H9 (cell line): ENCODE data around the gene BBS2. TPM values are rescaled to one million over a fixed set of nuclear protein-coding genes. Genes with fewer than 3 reads are reported as not detected.

ENCODE experiments used
- DNase-seq: peaks from one replicate; pipeline ENCODE4 v3.0.0-alpha.2; 2017
- H2AFZ ChIP-seq: one replicate; pipeline ENCODE4 v1.6.1; 2013; ENCODE audit warnings: mild to moderate bottlenecking, low read length, control low read depth, moderate library complexity
- H2AK5ac ChIP-seq: 2 replicates; pipeline ENCODE4 v1.6.1; 2013; ENCODE audit warnings: low read length, control low read depth, mixed read lengths; ENCODE audit not compliant: insufficient read length
- H2BK120ac ChIP-seq: one replicate; pipeline ENCODE4 v1.6.1; 2013; ENCODE audit warnings: low read depth, mild to moderate bottlenecking, low read length, control low read depth, inconsistent platforms; ENCODE audit not compliant: poor library complexity, severe bottlenecking
- H2BK12ac ChIP-seq: 2 replicates; pipeline ENCODE4 v1.6.1; 2013; ENCODE audit warnings: low read length, control low read depth, mixed read lengths, low read depth; ENCODE audit not compliant: insufficient read length
- H2BK15ac ChIP-seq: 2 replicates; pipeline ENCODE4 v1.6.1; 2013; ENCODE audit warnings: low read depth, low read length, control low read depth
- H2BK20ac ChIP-seq: one replicate; pipeline ENCODE4 v1.6.1; 2013; ENCODE audit warnings: low read depth, mild to moderate bottlenecking, low read length, control low read depth, inconsistent platforms; ENCODE audit not compliant: poor library complexity, severe bottlenecking
- H2BK5ac ChIP-seq: 2 replicates; pipeline ENCODE4 v1.6.1; 2013; ENCODE audit warnings: low read length, control low read depth, mixed read lengths; ENCODE audit not compliant: insufficient read length
- H3K14ac ChIP-seq: 2 replicates; pipeline ENCODE4 v1.6.1; 2013; ENCODE audit warnings: low read length, control low read depth; ENCODE audit not compliant: insufficient read depth
- H3K18ac ChIP-seq: 2 replicates; pipeline ENCODE4 v1.6.1; 2013; ENCODE audit warnings: low read depth, mild to moderate bottlenecking, mixed read lengths, low read length, control low read depth; ENCODE audit not compliant: insufficient read length
- H3K23ac ChIP-seq: 2 replicates; pipeline ENCODE4 v1.6.1; 2013; ENCODE audit warnings: low read length, control low read depth, mixed read lengths, low read depth; ENCODE audit not compliant: insufficient read length
- H3K23me2 ChIP-seq: 2 replicates; pipeline ENCODE4 v1.6.1; 2013; ENCODE audit warnings: low read depth, mild to moderate bottlenecking, mixed read lengths, low read length, control low read depth; ENCODE audit not compliant: insufficient read length, poor library complexity, severe bottlenecking
- H3K27ac ChIP-seq: 2 replicates; pipeline ENCODE4 v1.5.1; 2013; ENCODE audit warnings: low read length, control low read depth, mixed read lengths, low read depth; ENCODE audit not compliant: insufficient read length
- H3K27me3 ChIP-seq: 2 replicates; pipeline ENCODE4 v1.6.1; 2013; ENCODE audit warnings: low read length, control low read depth, inconsistent platforms; ENCODE audit not compliant: insufficient read depth
- H3K4ac ChIP-seq: 2 replicates; pipeline ENCODE4 v1.6.1; 2013; ENCODE audit warnings: low read depth, mild to moderate bottlenecking, control low read depth, inconsistent platforms, low read length, moderate library complexity
- H3K4me1 ChIP-seq: 2 replicates; pipeline ENCODE4 v1.6.1; 2013; ENCODE audit warnings: low read length, control low read depth, inconsistent platforms; ENCODE audit not compliant: insufficient read depth
- H3K4me2 ChIP-seq: 2 replicates; pipeline ENCODE4 v1.6.1; 2013; ENCODE audit warnings: low read length, control low read depth, mixed read lengths; ENCODE audit not compliant: insufficient read length, insufficient read depth
- H3K56ac ChIP-seq: 2 replicates; pipeline ENCODE4 v1.6.1; 2013; ENCODE audit warnings: low read depth, mild to moderate bottlenecking, mixed read lengths, low read length, control low read depth; ENCODE audit not compliant: insufficient read length
- H3K79me1 ChIP-seq: 2 replicates; pipeline ENCODE4 v1.6.1; 2013; ENCODE audit warnings: low read depth, mild to moderate bottlenecking, moderate library complexity, low read length, control low read depth, inconsistent platforms; ENCODE audit not compliant: insufficient read depth, poor library complexity, severe bottlenecking
- H3K79me2 ChIP-seq: 2 replicates; pipeline ENCODE4 v1.6.1; 2013; ENCODE audit warnings: low read length, control low read depth, inconsistent platforms; ENCODE audit not compliant: insufficient read depth
- H3K9ac ChIP-seq: 2 replicates; pipeline ENCODE4 v1.6.1; 2013; ENCODE audit warnings: low read length, control low read depth, mixed read lengths; ENCODE audit not compliant: insufficient read length; ENCODE audit errors: extremely low read depth
- H3K9me3 ChIP-seq: one replicate; pipeline ENCODE4 v1.6.1; 2013; ENCODE audit warnings: low read depth, low read length, inconsistent platforms; ENCODE audit not compliant: control insufficient read depth
- H3T11ph ChIP-seq: one replicate; pipeline ENCODE4 v1.6.1; 2013; ENCODE audit warnings: mild to moderate bottlenecking, low read length, control low read depth, inconsistent platforms
- H4K20me1 ChIP-seq: one replicate; pipeline ENCODE4 v1.6.1; 2013; ENCODE audit not compliant: control insufficient read depth, insufficient read length, insufficient read depth
- H4K5ac ChIP-seq: 2 replicates; pipeline ENCODE4 v1.6.1; 2013; ENCODE audit warnings: low read depth, mild to moderate bottlenecking, mixed read lengths, low read length, control low read depth; ENCODE audit not compliant: insufficient read length
- H4K8ac ChIP-seq: replicated peaks from 2 replicates; pipeline ENCODE4 v1.6.1; 2013; ENCODE audit warnings: low read length, control low read depth, mixed read lengths, low read depth; ENCODE audit not compliant: insufficient read length
- H4K91ac ChIP-seq: 2 replicates; pipeline ENCODE4 v1.6.1; 2013; ENCODE audit warnings: low read depth, mild to moderate bottlenecking, moderate library complexity, mixed read lengths, low read length, control low read depth; ENCODE audit not compliant: insufficient read length
- H3K27ac Mint-ChIP-seq, 3 experiments: 2 replicates in 2 of 3; 3 replicates in 1 of 3; pipeline ENCODE4 v1.8.0; 2020 to 2021; ENCODE audit warnings: mixed read lengths in 3 of 3, mild to moderate bottlenecking in 1 of 3, moderate library complexity in 1 of 3
- H3K27me3 Mint-ChIP-seq: 2 replicates; pipeline ENCODE4 v1.8.0; 2021; ENCODE audit warnings: low read depth, mild to moderate bottlenecking, moderate library complexity, mixed read lengths
- H3K36me3 Mint-ChIP-seq, 3 experiments: 2 replicates in 2 of 3; 3 replicates in 1 of 3; pipeline ENCODE4 v1.8.0; 2020 to 2021; ENCODE audit warnings: low read depth in 3 of 3, mixed read lengths in 3 of 3; ENCODE audit not compliant: insufficient read depth in 1 of 3
- H3K4me1 Mint-ChIP-seq, 2 experiments: 2 replicates each; pipeline ENCODE4 v1.8.0; 2020; ENCODE audit warnings: mixed read lengths in 2 of 2
- H3K4me3 Mint-ChIP-seq, 2 experiments: 2 replicates in 1 of 2; 3 replicates in 1 of 2; pipeline ENCODE4 v1.8.0; 2020 to 2021; ENCODE audit warnings: mild to moderate bottlenecking in 2 of 2, mixed read lengths in 2 of 2, moderate library complexity in 1 of 2
- H3K9me3 Mint-ChIP-seq, 2 experiments: 2 replicates in 1 of 2; 3 replicates in 1 of 2; pipeline ENCODE4 v1.8.0; 2020; ENCODE audit warnings: mild to moderate bottlenecking in 2 of 2, mixed read lengths in 2 of 2, moderate library complexity in 1 of 2
- WGBS: extraction: QIAGEN DNeasy Blood & Tissue Kit; methylation state at CpG from one replicate; pipeline ENCODE4 v1.1.7; 2013; ENCODE audit warnings: missing lambda C conversion rate, low lambda C conversion rate, mixed read lengths; ENCODE audit not compliant: insufficient read length; ENCODE audit errors: extremely low coverage; 5-methylcytosine and 5-hydroxymethylcytosine counted together
- total RNA-seq: library from RNA; stranded (reverse); gene quantifications from 2 replicates; pipeline ENCODE4 v1.2.1, GENCODE V29; 2021
- TF ChIP-seq, protein P1 (sequence below): fragments of 200-600 bp; sonication (generic); conservative IDR thresholded peaks from 3 replicates; pipeline ENCODE4 v1.8.0; 2021; ENCODE audit warnings: antibody characterized with exemption, mild to moderate bottlenecking

Gene BBS2
- total RNA-seq, 1 experiment from 2014 or later = 13.1 TPM

DNA sequence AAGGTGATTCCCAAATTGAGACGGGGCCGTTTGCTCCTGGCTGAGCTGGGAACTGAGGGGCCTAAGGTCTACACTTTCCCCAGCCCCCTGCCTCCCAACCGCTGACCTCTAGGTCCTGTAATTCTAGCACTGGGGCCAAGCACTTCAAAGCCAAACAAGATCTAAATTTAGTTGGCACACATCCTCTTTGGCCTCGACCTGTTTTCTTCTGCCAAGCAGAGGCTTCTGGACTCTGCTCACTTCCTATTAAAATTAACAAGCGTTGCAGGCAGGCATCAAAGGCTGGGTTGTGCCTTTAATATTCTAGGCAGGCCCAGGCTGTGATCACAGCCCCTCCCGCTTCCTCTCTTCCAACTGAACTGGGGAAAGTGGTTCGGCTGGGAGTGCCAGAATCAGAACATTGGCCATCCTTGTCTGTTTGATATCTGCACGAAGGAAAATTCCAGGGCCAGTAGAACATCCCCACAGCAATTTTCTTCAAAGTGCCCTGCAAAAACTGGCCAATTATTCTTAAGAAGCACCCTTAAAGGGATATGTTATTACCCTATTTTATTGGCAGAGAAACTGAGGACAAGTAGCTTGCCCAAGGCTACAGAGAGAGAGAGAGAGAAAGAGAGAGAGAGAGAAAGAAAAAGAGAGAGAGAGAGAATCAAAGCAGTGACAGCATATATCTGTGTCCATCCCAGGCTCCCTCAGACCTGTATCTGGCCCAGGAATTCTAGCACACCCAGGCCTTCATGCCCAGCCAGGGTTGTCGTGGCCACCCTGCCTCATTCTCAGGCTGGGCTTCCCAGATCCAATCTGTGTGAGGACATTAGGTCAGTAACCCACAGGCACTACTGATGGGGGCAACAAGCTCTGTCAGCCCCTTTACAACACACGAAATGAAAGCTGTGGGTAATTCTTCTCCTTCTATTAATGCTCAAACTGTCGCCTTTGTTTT lies 32.2 kb upstream of the BBS2 start:
- Histone ChIP-seq H4K91ac (no peak overlapping the region), H3K79me1 (no peaks in the 10 kb centered on the region), H3K4me2 (no peak overlapping the region), H2BK120ac (no peak overlapping the region), H3K4me1 (peaks cover 4% of the 10 kb centered on the region; the same call in 1 of the 2 replicates), H3K23ac (no peak overlapping the region), H4K8ac (no peak overlapping the region), H3K9me3 (no peaks in the 10 kb centered on the region), H2AK5ac (no peak overlapping the region), H2BK12ac (no peak overlapping the region), H3K27ac (no peak overlapping the region), H3K4ac (no peak overlapping the region), H2AFZ (no peak overlapping the region), H3K18ac (no peak overlapping the region), H3K79me2 (no peaks in the 10 kb centered on the region), H3K56ac (no peak overlapping the region), H2BK15ac (no peak overlapping the region), H2BK20ac (no peak overlapping the region), H3K14ac (no peak overlapping the region), H3K9ac (no peak overlapping the region), H3K27me3 (no peaks in the 10 kb centered on the region), H4K20me1 (no peaks in the 10 kb centered on the region), H2BK5ac (no peak overlapping the region), H4K5ac (no peak overlapping the region), H3T11ph (no peak overlapping the region), H3K23me2 (no peaks in the 10 kb centered on the region)
- H3K27me3 Mint-ChIP-seq = peaks cover 23% of the 10 kb centered on the region
- H3K27ac Mint-ChIP-seq = no peak overlapping the region; a peak in 1 of 7 replicates
- DNase-seq = no peak
- H3K4me3 Mint-ChIP-seq = peak overlapping the region in 1 of 2 experiments; percentile 34; a peak in 1 of 5 replicates
- no peaks in the 10 kb centered on the region; a peak in 1 of 7 replicates for H3K36me3 Mint-ChIP-seq
- no peaks in the 10 kb centered on the region; a peak in 1 of 5 replicates for H3K9me3 Mint-ChIP-seq
- no CpG with 5 or more reads among the region's 11 CpGs for WGBS
- H3K4me1 Mint-ChIP-seq = peaks cover 20 to 24% of the 10 kb centered on the region in 2 experiments
- TF ChIP-seq, protein P1, sequence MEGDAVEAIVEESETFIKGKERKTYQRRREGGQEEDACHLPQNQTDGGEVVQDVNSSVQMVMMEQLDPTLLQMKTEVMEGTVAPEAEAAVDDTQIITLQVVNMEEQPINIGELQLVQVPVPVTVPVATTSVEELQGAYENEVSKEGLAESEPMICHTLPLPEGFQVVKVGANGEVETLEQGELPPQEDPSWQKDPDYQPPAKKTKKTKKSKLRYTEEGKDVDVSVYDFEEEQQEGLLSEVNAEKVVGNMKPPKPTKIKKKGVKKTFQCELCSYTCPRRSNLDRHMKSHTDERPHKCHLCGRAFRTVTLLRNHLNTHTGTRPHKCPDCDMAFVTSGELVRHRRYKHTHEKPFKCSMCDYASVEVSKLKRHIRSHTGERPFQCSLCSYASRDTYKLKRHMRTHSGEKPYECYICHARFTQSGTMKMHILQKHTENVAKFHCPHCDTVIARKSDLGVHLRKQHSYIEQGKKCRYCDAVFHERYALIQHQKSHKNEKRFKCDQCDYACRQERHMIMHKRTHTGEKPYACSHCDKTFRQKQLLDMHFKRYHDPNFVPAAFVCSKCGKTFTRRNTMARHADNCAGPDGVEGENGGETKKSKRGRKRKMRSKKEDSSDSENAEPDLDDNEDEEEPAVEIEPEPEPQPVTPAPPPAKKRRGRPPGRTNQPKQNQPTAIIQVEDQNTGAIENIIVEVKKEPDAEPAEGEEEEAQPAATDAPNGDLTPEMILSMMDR = no peak
